SK-N-SH (cell line): Measurements from ENCODE around the gene TMEM14A. TPM values are rescaled to one million over a fixed set of nuclear protein-coding genes. Genes with fewer than 3 reads are reported as not detected.

ENCODE experiments used
- CTCF ChIA-PET: fragments of 300-600, 350-600 bp; formaldehyde crosslinking; extraction: SDS; loops from one replicate; lab custom pipeline; 2021; lab: Yijun Ruan, JAX
- POLR2A ChIA-PET: fragments of 350-600 bp; sonication (Branson Sonifier 250); formaldehyde crosslinking; extraction: SDS; loops from one replicate; lab custom pipeline; 2020; ENCODE audit warnings: antibody characterized with exemption, inconsistent platforms; lab: Yijun Ruan, JAX
- DNase-seq: peaks from one replicate; pipeline ENCODE4 v3.0.0; 2012
- H2AFZ ChIP-seq: fragments of 200-600 bp; sonication (generic); 2 replicates; pipeline ENCODE4 v1.8.1; 2016; ENCODE audit warnings: antibody characterized with exemption, mild to moderate bottlenecking, low read depth
- H3F3A ChIP-seq: fragments of 200-600 bp; sonication (generic); replicated peaks from 2 replicates; pipeline ENCODE3; 2016; ENCODE audit warnings: antibody characterized with exemption, mild to moderate bottlenecking; ENCODE audit not compliant: insufficient read depth
- H3K27ac ChIP-seq, 2 experiments: fragments of 200-500 bp in 1 of 2; fragments of 200-600 bp in 1 of 2; sonication (Bioruptor generic) in 1 of 2; sonication (generic), shearing (Covaris generic) in 1 of 2; 2 replicates each; pipeline versions ENCODE4 v1.5.1 to v1.6.1; 2014 to 2016; ENCODE audit warnings: low read depth in 2 of 2, inconsistent platforms in 1 of 2, low read length in 1 of 2, mild to moderate bottlenecking in 1 of 2, mixed read lengths in 1 of 2
- H3K27me3 ChIP-seq: fragments of 200-600 bp; sonication (generic), shearing (Covaris generic); 2 replicates; pipeline ENCODE4 v1.6.1; 2016; ENCODE audit warnings: mixed run types; ENCODE audit not compliant: insufficient read depth
- H3K36me3 ChIP-seq, 2 experiments: fragments of 200-500 bp in 1 of 2; fragments of 200-600 bp in 1 of 2; sonication (Bioruptor generic) in 1 of 2; sonication (generic) in 1 of 2; replicated peaks in 1 of 2; 2 replicates each; pipeline versions ENCODE3 to v1.5.1; 2014 to 2016; ENCODE audit warnings: low read length in 1 of 2, mild to moderate bottlenecking in 1 of 2; ENCODE audit not compliant: insufficient read depth in 2 of 2, control insufficient read depth in 1 of 2
- H3K4me1 ChIP-seq, 2 experiments: fragments of 200-500 bp in 1 of 2; fragments of 200-600 bp in 1 of 2; sonication (Bioruptor generic) in 1 of 2; sonication (generic), shearing (Covaris generic) in 1 of 2; 2 replicates each; pipeline versions ENCODE4 v1.5.1 to v1.6.1; 2014 to 2016; ENCODE audit warnings: low read depth in 1 of 2, low read length in 1 of 2, mixed run types in 1 of 2; ENCODE audit not compliant: insufficient read depth in 2 of 2, control insufficient read depth in 1 of 2
- H3K4me2 ChIP-seq: fragments of 200-600 bp; sonication (generic), shearing (Covaris generic); 2 replicates; pipeline ENCODE4 v1.6.1; 2017; ENCODE audit warnings: mixed run types
- H3K4me3 ChIP-seq, 2 experiments: fragments of 200-500 bp in 1 of 2; fragments of 200-600 bp in 1 of 2; sonication (Bioruptor generic) in 1 of 2; sonication (generic), shearing (Covaris generic) in 1 of 2; 2 replicates each; pipeline versions ENCODE4 v1.5.1 to v1.8.1; 2014 to 2016; ENCODE audit warnings: low read depth in 2 of 2, inconsistent platforms in 1 of 2, low read length in 1 of 2, mild to moderate bottlenecking in 1 of 2, mixed read lengths in 1 of 2, moderate library complexity in 1 of 2
- H3K79me2 ChIP-seq: fragments of 200-600 bp; sonication (generic); 2 replicates; pipeline ENCODE4 v1.8.1; 2017; ENCODE audit warnings: mild to moderate bottlenecking; ENCODE audit not compliant: insufficient read depth
- H3K9ac ChIP-seq: fragments of 200-600 bp; sonication (generic); 2 replicates; pipeline ENCODE4 v1.6.1; 2017; ENCODE audit warnings: mixed run types
- H3K9me2 ChIP-seq: fragments of 200-600 bp; sonication (generic); 2 replicates; pipeline ENCODE4 v1.6.1; 2017; ENCODE audit warnings: mixed run types
- H3K9me3 ChIP-seq: fragments of 200-600 bp; sonication (generic); 2 replicates; pipeline ENCODE4 v1.6.1; 2017; ENCODE audit warnings: mixed run types, mild to moderate bottlenecking, moderate library complexity
- H4K20me1 ChIP-seq: fragments of 200-600 bp; sonication (generic); 2 replicates; pipeline ENCODE4 v1.6.1; 2017; ENCODE audit warnings: mild to moderate bottlenecking, mixed run types; ENCODE audit not compliant: insufficient read depth
- FOSL2 ChIP-seq: IDR thresholded peaks from 2 replicates; pipeline ENCODE4 v1.4.0; 2012; ENCODE audit warnings: low read depth, mild to moderate bottlenecking, moderate library complexity, borderline replicate concordance
- FOXJ3 ChIP-seq: sonication (generic); formaldehyde crosslinking; IDR thresholded peaks from 2 replicates; pipeline ENCODE4 v1.5.1; 2020; ENCODE audit warnings: mild to moderate bottlenecking, missing genetic modification reagents
- FOXM1 ChIP-seq: IDR thresholded peaks from 2 replicates; pipeline ENCODE4 v1.4.0; 2012; ENCODE audit warnings: low read depth, mild to moderate bottlenecking
- GATA2 ChIP-seq: sonication (generic); formaldehyde crosslinking; IDR thresholded peaks from 2 replicates; pipeline ENCODE4 v1.5.0; 2020; ENCODE audit warnings: mild to moderate bottlenecking, missing genetic modification reagents
- MEF2A ChIP-seq: IDR thresholded peaks from 2 replicates; pipeline ENCODE4 v1.4.0; 2012; ENCODE audit warnings: low read depth, borderline replicate concordance
- POLR2AphosphoS5 ChIP-seq: IDR thresholded peaks from 2 replicates; pipeline ENCODE4 v1.6.1; 2012; ENCODE audit warnings: low read depth, low read length
- RCOR1 ChIP-seq: fragments of 150-350 bp; IDR thresholded peaks from 2 replicates; pipeline ENCODE4 v1.6.1; 2017; ENCODE audit warnings: antibody characterized with exemption, low read length
- RFX5 ChIP-seq: IDR thresholded peaks from 2 replicates; pipeline ENCODE4 v1.6.1; 2012; ENCODE audit warnings: mild to moderate bottlenecking, improper control_type of control experiment, low read length
- RXRA ChIP-seq: IDR thresholded peaks from 2 replicates; pipeline ENCODE4 v1.4.0; 2012; ENCODE audit warnings: low read depth, mild to moderate bottlenecking, borderline replicate concordance
- TEAD4 ChIP-seq: IDR thresholded peaks from 2 replicates; pipeline ENCODE4 v1.4.0; 2012; ENCODE audit warnings: mild to moderate bottlenecking, borderline replicate concordance; ENCODE audit not compliant: insufficient read depth
- WGBS: methylation state at CpG from one replicate; pipeline ENCODE4 v1.1.6; 2017; ENCODE audit warnings: low lambda C conversion rate; 5-methylcytosine and 5-hydroxymethylcytosine counted together
- polyA plus RNA-seq, 3 experiments: library from polyadenylated mRNA; depleted of rRNA; stranded (reverse); fragments of >200 nt; gene quantifications; 2 replicates each; pipeline ENCODE4 v1.2.3, GENCODE V29; 2012
- TF ChIP-seq, protein P1 (sequence below): fragments of 200-600 bp; sonication (generic); IDR thresholded peaks from 2 replicates; pipeline ENCODE4 v1.6.1; 2017; ENCODE audit warnings: antibody characterized with exemption, mild to moderate bottlenecking, moderate library complexity
- TF ChIP-seq, protein P2 (sequence below): IDR thresholded peaks from 2 replicates; pipeline ENCODE4 v1.4.0; 2012; ENCODE audit warnings: low read depth, borderline replicate concordance
- TF ChIP-seq, protein P3 (sequence below): fragments of 150-350 bp; IDR thresholded peaks from 2 replicates; pipeline ENCODE4 v1.6.1; 2016; ENCODE audit warnings: mild to moderate bottlenecking, low read depth, low read length
- TF ChIP-seq, protein P4 (sequence below): IDR thresholded peaks from 2 replicates; pipeline ENCODE4 v1.6.1; 2012; ENCODE audit warnings: mild to moderate bottlenecking, low read depth, low read length, moderate library complexity
- TF ChIP-seq, protein P5 (sequence below): IDR thresholded peaks from 2 replicates; pipeline ENCODE4 v1.4.0; 2012; ENCODE audit warnings: low read depth

Gene TMEM14A
- polyA plus RNA-seq, 1 of the 3 experiments (the other 2 are of a cell fraction), result 42.4 TPM

DNA sequence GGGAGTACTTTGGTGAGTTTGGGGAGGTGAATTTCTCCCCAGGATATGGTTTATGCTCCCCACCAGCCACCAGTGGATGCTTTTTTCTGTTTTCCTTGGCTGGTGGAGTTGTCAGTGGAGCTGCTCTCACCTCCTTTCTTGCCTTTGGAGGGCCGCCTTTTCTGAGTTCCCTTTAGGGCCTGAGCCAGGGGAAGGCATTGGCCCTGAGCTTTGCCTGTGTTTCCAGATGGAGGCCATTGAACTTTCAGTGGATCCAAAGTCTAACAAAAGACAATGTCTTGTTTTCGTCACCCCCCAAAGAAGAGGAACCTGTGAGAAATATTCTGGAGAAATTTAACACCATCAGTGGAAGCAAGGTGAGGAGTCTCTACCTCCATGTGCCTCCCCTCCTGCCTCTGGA, 4.4 kb upstream of the TMEM14A start:
- Histone ChIP-seq H3K4me2 (peak overlapping the region; percentile 78; the same call in 1 of the 2 replicates), H3K9me2 (no peaks in the 10 kb centered on the region), H3K9me3 (no peaks in the 10 kb centered on the region), H2AFZ (no peak overlapping the region), H3K27me3 (no peaks in the 10 kb centered on the region), H3K36me3 (peaks cover 9% of the 10 kb centered on the region in 2 experiments), H3K27ac (no peak overlapping the region), H3K9ac (no peak overlapping the region), H3K79me2 (peaks cover 33% of the 10 kb centered on the region; the same call in 1 of the 2 replicates), H3K4me3 (no peak overlapping the region), H3K4me1 (peaks cover 10 to 30% of the 10 kb centered on the region in 2 experiments; a peak in 3 of 4 replicates), H4K20me1 (no peaks in the 10 kb centered on the region), H3F3A (peaks cover 22% of the 10 kb centered on the region)
- POLR2A ChIA-PET, result no interaction called here
- no peak for DNase-seq
- WGBS, result 96% methylated on average over 2 of the region's 2 CpGs
- CTCF ChIA-PET, result interaction anchor here (0.5 to 2.4 kb wide), 3 partner anchors 247 to 266 kb away, joined by 4 to 13 read pairs (median 4); no protein-coding TSS in a partner anchor
- TF ChIP-seq FOXM1, result no peak
- TF ChIP-seq, protein P1, sequence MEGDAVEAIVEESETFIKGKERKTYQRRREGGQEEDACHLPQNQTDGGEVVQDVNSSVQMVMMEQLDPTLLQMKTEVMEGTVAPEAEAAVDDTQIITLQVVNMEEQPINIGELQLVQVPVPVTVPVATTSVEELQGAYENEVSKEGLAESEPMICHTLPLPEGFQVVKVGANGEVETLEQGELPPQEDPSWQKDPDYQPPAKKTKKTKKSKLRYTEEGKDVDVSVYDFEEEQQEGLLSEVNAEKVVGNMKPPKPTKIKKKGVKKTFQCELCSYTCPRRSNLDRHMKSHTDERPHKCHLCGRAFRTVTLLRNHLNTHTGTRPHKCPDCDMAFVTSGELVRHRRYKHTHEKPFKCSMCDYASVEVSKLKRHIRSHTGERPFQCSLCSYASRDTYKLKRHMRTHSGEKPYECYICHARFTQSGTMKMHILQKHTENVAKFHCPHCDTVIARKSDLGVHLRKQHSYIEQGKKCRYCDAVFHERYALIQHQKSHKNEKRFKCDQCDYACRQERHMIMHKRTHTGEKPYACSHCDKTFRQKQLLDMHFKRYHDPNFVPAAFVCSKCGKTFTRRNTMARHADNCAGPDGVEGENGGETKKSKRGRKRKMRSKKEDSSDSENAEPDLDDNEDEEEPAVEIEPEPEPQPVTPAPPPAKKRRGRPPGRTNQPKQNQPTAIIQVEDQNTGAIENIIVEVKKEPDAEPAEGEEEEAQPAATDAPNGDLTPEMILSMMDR, result no peak
- no peak for TF ChIP-seq GATA2 (CRISPR knock-in tag)

DNA sequence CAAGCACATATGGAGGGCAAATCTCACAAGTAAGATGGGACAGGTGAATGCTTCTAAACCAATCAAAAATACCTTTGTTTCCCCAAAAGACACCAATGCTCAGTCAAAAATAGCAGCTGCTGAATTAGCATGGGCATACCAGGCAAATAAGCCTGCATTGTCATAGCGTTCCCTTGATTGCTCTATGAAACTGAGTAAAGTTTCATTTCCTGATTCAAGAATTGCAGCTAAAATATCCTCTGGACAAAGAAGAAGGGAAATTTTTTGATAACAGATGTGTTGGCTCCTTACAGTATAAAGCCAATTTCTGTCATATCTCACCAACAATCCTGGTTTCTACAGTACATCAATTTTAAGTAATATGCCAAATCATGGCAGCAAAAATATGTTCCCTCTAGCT, 3.3 kb upstream of the TMEM14A start:
- Histone ChIP-seq H3K36me3 (peaks cover 9% of the 10 kb centered on the region in 2 experiments), H3K4me2 (no peak overlapping the region), H3K79me2 (peaks cover 36% of the 10 kb centered on the region), H3F3A (peaks cover 22% of the 10 kb centered on the region), H3K4me1 (peaks cover 10 to 36% of the 10 kb centered on the region in 2 experiments; a peak in 3 of 4 replicates), H3K9me2 (no peaks in the 10 kb centered on the region), H3K27me3 (no peaks in the 10 kb centered on the region), H4K20me1 (no peaks in the 10 kb centered on the region), H3K9me3 (no peaks in the 10 kb centered on the region), H2AFZ (no peak overlapping the region), H3K27ac (no peak overlapping the region), H3K4me3 (no peak overlapping the region), H3K9ac (no peak overlapping the region)
- POLR2A ChIA-PET, result no interaction called here
- DNase-seq, result no peak
- CTCF ChIA-PET, result interaction anchor here (0.7 to 1.0 kb wide), 5 partner anchors 17 to 381 kb away, joined by 3 read pairs; no protein-coding TSS in a partner anchor
- WGBS, result 100% methylated on average over 1 of the region's 1 CpG
- TF ChIP-seq RCOR1 (no peak), FOXJ3 (no peak), TEAD4 (no peak), MEF2A (no peak), RFX5 (no peak), FOSL2 (no peak), RXRA (no peak), POLR2AphosphoS5 (no peak)
- TF ChIP-seq, protein P2, sequence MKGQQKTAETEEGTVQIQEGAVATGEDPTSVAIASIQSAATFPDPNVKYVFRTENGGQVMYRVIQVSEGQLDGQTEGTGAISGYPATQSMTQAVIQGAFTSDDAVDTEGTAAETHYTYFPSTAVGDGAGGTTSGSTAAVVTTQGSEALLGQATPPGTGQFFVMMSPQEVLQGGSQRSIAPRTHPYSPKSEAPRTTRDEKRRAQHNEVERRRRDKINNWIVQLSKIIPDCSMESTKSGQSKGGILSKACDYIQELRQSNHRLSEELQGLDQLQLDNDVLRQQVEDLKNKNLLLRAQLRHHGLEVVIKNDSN, result no peak
- TF ChIP-seq, protein P3, sequence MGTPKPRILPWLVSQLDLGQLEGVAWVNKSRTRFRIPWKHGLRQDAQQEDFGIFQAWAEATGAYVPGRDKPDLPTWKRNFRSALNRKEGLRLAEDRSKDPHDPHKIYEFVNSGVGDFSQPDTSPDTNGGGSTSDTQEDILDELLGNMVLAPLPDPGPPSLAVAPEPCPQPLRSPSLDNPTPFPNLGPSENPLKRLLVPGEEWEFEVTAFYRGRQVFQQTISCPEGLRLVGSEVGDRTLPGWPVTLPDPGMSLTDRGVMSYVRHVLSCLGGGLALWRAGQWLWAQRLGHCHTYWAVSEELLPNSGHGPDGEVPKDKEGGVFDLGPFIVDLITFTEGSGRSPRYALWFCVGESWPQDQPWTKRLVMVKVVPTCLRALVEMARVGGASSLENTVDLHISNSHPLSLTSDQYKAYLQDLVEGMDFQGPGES, result no peak
- TF ChIP-seq, protein P1, result no peak
- TF ChIP-seq, protein P4, sequence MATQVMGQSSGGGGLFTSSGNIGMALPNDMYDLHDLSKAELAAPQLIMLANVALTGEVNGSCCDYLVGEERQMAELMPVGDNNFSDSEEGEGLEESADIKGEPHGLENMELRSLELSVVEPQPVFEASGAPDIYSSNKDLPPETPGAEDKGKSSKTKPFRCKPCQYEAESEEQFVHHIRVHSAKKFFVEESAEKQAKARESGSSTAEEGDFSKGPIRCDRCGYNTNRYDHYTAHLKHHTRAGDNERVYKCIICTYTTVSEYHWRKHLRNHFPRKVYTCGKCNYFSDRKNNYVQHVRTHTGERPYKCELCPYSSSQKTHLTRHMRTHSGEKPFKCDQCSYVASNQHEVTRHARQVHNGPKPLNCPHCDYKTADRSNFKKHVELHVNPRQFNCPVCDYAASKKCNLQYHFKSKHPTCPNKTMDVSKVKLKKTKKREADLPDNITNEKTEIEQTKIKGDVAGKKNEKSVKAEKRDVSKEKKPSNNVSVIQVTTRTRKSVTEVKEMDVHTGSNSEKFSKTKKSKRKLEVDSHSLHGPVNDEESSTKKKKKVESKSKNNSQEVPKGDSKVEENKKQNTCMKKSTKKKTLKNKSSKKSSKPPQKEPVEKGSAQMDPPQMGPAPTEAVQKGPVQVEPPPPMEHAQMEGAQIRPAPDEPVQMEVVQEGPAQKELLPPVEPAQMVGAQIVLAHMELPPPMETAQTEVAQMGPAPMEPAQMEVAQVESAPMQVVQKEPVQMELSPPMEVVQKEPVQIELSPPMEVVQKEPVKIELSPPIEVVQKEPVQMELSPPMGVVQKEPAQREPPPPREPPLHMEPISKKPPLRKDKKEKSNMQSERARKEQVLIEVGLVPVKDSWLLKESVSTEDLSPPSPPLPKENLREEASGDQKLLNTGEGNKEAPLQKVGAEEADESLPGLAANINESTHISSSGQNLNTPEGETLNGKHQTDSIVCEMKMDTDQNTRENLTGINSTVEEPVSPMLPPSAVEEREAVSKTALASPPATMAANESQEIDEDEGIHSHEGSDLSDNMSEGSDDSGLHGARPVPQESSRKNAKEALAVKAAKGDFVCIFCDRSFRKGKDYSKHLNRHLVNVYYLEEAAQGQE, result no peak
- TF ChIP-seq, protein P5, sequence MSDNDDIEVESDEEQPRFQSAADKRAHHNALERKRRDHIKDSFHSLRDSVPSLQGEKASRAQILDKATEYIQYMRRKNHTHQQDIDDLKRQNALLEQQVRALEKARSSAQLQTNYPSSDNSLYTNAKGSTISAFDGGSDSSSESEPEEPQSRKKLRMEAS, result no peak
